ENCODE measurements around the gene INTS14.

INTS14 gene

DNA sequence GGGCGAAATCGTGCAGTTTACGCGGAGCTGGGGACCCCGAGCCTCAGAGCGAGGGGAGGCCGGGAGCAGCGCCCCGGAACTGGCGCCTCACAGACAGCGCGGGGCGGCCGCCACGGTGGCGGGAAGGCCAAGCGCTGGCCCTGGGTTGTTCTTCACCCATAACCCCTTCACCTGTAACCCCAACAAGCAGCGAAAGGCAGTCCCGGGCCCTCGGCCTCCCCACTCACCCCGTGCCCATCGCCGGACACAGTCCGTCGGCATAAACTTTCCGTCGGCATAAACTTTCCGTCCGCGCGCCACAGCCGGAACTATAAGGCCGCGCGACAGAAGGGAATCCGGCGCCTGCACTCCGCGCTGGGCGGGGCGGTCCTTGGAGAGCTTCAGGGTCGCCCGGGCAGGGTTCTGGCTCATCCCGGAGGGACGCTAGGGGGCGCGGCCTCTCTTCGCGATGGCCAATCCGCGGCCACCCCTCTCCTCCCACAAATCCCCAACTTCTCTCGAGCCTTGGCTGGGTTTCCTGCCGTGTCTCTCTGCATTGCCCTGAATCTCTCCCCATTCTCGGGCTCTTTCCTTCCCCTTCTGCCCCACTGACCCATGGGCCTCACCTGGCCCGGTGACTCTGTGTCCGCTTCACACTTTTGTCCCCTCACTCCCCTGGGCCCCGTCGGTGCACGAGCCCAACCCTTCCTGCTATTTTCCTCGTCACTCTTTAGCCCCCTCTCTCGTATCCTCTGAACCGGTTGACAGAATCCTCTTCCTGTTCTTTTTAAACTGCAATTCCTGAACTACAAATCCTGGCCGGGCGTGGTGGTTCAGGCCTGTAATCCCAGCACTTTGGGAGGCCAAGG lies at the start of gene INTS14:
INTS14 (minus strand) TSS at position 261 of the 848 bp plus-strand sequence. CDS start 3,751 bp downstream, outside the sequence.
- peak; percentile 90 for DNase-seq

DNA sequence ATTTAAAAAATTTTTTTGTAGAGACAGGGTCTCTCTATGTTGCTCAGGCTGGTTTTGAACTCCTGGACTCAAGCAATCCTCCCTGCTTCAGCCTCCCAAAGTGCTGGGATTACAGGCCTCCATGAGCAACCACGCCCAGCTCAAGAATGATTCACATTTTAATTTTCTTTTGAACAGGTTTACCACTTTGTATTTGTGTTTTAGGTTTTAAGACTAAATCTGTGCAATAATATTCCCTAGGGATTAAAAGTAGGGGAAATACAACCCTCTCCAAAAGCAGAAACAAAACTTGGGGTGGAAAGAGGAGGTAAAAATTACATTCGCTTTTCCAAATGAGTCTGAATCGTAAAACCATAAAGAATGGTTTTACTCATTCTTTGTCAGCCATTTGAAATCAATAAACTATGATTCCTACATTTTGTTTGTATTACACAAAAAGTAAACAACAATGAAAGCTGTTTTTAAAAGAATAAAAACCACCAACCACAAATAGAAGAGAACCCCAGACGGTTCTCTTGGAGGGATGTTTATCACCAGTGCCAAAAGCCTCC lies 48.6 kb upstream of the INTS14 start:
- DNase-seq, result no peak

- DNase-seq, result no peak
These were observed 44.5 kb upstream of the INTS14 start for GRCh38 chr15:65655457-65655856.

GRCh38 chr15:65655026-65655425 lies 44.1 kb upstream of the INTS14 start:
- DNase-seq, result no peak

DNA sequence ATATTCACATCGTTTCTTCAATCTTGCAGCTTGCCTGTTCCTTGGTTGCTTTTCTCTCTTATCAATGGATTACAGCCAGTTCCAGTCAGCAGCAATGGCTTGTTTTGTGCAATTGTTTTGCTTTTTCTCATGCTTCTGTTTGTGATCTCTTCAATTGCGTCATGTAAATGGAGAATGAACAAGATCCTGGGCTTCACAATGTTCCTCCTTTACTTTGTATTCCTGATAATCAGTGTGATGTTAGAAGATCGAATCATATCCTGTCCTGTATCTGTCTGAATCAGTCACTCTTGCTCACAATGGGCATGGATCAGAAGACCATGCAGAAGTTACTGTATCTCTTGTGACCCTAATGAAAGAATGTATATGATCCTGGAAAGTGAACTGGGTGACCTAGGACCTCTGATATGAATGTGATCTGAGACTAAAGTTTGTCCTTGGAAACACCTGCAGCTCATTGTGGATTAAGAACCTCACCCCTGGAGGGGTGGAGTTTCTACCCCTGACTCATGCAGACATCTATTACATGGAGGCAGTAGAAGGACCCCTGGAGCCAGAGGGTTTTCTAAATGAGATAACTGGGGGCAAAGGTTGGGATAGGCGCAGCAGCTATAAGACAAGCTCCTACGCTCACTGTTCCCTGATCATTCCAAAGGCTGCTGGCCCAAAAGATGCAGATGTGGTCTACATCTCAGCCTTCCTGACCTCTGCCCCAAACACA lies 43.0 kb upstream of the INTS14 start:
- no peak for DNase-seq

- no peak for DNase-seq
These were observed 42.4 kb upstream of the INTS14 start for GRCh38 chr15:65653341-65653740.

DNA sequence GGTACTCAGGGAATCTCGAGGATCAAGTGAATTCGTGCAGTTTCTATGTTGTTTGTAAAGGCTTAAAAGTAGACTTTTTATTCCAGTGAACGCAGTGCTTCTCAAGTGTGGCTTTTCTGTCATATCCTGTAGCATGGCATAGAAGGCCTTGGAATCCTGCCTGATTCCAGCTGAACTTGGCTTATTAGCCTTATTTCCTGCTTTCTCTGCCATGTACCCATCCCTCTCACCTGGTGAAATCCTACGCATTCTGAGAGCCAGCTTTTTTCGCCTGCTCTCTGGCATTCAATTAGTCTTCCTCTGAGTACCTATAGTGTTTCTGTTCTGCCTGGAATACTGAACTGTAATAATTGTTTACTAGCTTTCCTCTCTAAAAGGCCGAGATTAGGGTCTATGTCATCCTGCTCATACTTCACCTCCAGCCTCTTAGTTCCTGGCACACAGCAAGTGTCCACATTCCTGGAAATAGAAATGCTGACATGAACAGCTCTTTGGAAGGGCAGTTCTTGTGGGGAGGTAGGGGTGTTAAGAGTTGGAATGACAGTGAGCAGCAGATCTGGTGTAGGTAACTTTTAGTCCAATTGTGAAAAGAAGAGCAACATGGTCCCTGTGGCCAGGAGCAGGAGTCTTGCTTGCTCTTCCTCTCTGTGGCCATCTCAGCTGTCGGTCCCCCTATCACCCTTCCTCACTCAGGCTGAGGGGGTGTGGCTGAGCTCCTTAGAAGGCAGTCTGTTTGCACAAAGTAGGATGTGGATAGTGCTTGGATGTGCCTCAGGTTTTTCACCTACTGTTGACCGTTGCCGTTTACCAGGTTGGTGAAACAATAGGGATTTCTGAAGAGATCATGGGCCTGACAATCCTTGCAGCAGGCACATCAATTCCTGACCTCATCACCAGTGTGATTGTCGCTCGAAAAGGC lies 41.2 kb upstream of the INTS14 start:
- DNase-seq, result no peak

DNA sequence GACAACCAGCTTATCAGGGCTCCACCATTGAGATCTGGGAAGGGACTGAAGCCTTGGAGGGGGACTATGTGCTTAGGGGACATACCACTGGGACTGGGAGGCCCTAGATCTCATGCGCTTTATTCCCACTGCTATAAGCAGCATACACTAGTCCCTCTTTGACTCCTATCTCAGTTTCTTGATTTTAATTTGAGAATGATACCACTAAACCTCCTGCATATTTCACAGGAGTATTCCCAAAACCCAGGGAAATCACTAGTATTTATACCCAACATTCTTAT lies 40.1 kb upstream of the INTS14 start:
- DNase-seq, result no peak

DNA sequence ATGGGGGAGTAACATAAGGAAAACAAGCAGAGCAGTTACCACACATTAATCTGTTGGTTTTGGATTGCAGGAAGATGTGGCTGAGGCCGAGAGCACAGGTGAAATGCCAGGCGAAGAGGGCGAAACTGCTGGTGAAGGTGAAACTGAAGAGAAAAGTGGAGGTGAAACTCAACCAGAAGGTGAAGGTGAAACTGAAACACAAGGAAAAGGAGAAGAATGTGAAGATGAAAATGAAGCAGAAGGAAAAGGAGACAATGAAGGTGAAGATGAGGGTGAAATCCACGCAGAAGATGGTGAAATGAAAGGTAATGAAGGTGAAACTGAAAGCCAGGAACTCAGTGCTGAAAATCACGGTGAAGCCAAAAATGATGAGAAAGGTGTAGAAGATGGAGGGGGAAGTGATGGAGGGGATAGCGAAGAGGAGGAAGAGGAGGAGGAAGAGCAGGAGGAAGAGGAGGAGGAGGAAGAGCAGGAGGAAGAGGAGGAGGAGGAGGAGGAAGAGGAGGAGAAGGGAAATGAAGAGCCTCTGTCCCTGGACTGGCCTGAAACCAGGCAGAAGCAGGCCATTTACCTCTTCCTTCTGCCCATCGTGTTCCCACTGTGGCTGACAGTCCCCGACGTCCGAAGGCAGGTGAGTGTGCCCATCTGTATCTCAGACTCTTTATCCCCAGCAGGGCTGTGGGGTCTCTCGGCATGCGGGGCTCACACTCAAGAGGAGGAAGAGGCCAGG lies 39.5 kb upstream of the INTS14 start:
- no peak for DNase-seq

GRCh38 chr15:65646486-65646885 lies 35.6 kb upstream of the INTS14 start:
- DNase-seq, result no peak

- DNase-seq, result no peak
These were observed 34.5 kb upstream of the INTS14 start for GRCh38 chr15:65645392-65645791.

DNA sequence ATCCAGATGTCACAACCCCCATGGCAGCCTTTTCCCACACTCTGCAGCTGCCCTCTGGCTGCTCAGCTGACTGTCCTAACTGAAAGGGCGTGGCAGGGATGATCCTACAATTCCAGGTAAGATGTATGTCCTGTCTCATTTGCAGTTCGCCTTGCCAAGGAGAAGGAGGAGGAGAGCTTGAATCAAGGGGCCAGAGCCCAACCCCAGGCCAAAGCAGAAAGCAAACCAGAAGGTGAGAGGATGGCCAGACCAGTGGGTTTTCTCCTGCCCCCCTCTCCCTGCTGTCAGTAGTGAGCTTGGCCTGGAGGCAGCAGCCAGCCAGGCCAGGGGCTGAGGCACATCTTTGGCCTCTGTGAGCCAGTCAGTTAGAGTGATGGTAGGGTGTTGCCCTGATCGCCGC lies 33.4 kb upstream of the INTS14 start:
- DNase-seq, result no peak

GRCh38 chr15:65642594-65642993 lies 31.7 kb upstream of the INTS14 start:
- DNase-seq, result no peak

GRCh38 chr15:65641768-65642475 lies 31.0 kb upstream of the INTS14 start:
- no peak for DNase-seq

- no peak for DNase-seq
These were observed 28.6 kb upstream of the INTS14 start for GRCh38 chr15:65639509-65639908.

GRCh38 chr15:65638681-65639089 lies 27.8 kb upstream of the INTS14 start:
- peak; percentile 55 for DNase-seq

- no peak for DNase-seq
These were observed 27.2 kb upstream of the INTS14 start for GRCh38 chr15:65638109-65638508.

DNA sequence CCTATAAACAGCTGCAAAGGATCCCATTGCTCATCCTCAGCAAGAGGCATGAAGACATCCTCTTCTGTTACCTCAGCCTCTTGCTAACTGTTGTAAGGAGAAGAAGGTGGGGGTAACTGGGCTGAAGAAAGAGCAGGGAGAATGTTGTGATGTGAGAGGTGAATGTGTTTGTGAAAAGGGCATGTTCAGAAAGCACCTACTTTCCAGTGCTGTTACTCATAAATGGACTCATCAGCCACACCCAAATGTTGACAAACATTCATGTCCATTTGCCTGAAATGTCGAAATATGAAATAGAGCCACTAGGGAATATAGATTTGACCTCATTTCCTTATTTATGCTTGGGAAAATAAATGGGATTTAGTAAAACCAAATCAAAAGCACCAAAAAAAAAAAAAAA lies 23.4 kb upstream of the INTS14 start:
- no peak for DNase-seq

DNA sequence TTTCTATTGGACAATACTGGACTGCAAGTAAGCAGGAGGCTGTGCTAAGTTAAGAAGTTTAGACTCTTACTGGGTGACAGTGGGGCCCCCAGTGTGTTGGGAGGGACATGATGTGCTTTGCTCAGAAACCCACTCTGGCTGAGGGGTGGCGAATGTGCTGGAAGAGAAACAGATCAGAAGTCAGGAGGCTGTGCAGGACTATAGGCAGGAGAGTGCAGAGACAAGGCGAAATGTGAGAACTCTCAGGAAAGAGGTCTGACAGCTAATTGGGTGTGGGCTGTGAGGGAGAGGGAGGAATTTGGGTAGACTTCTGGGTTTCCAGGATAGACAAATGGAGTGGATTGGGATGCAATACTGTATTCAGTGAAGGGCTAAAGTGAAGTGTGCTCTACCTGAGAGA lies 22.8 kb upstream of the INTS14 start:
- no peak for DNase-seq

GRCh38 chr15:65632780-65633375 lies 21.9 kb upstream of the INTS14 start:
- DNase-seq, result no peak

- no peak for DNase-seq
These were observed 20.6 kb upstream of the INTS14 start for GRCh38 chr15:65631503-65631902.

All from NCI-H526 treated with DMSO at 0.1 percent for 48 hours (cell line).